HEK293 (cell line): ENCODE results near the gene LNP1.

Experiments used
- CTCF ChIA-PET: fragments of 350-600 bp; formaldehyde crosslinking; extraction: SDS; loops from one replicate; lab custom pipeline; 2021; ENCODE audit warnings: antibody characterized with exemption; lab: Yijun Ruan, JAX
- POLR2A ChIA-PET: fragments of 300-600 bp; formaldehyde crosslinking; extraction: SDS; loops from one replicate; lab custom pipeline; 2020; ENCODE audit warnings: antibody characterized with exemption, inconsistent platforms; lab: Yijun Ruan, JAX
- H3K27ac ChIP-seq: fragments of 200-500 bp; sonication (Bioruptor generic); 2 replicates; pipeline ENCODE4 v1.5.1; 2014; ENCODE audit warnings: low read depth, low read length, control low read depth, inconsistent platforms; ENCODE audit errors: extremely low read depth
- H3K36me3 ChIP-seq, 2 experiments: fragments of 200-500 bp in 1 of 2; sonication (Bioruptor generic) in 1 of 2; 1 replicate in 1 of 2; 2 replicates in 1 of 2; pipeline ENCODE4 v1.5.1; 2014 to 2017; ENCODE audit warnings: inconsistent platforms in 2 of 2, low read length in 2 of 2; ENCODE audit not compliant: control insufficient read depth in 2 of 2, insufficient read depth in 1 of 2
- H3K4me1 ChIP-seq: fragments of 200-500 bp; sonication (Bioruptor generic); 2 replicates; pipeline ENCODE4 v1.5.1; 2014; ENCODE audit warnings: mild to moderate bottlenecking, low read length, inconsistent platforms; ENCODE audit not compliant: control insufficient read depth, insufficient read depth
- H3K4me3 ChIP-seq: 2 replicates; pipeline ENCODE4 v1.5.1; 2011; ENCODE audit warnings: low read depth, mild to moderate bottlenecking, control low read depth, low read length, moderate library complexity
- H3K9me3 ChIP-seq: fragments of 200-500 bp; sonication (Bioruptor generic); 2 replicates; pipeline ENCODE4 v1.5.1; 2014; ENCODE audit warnings: low read depth, low read length, inconsistent platforms; ENCODE audit not compliant: control insufficient read depth, insufficient read depth
- HOXC10 ChIP-seq: sonication (generic); formaldehyde crosslinking; IDR thresholded peaks from 2 replicates; pipeline ENCODE4 v1.8.1; 2023; ENCODE audit warnings: mild to moderate bottlenecking, missing genetic modification reagents
- SCRT2 ChIP-seq: fragments of 450-650 bp; formaldehyde crosslinking; IDR thresholded peaks from 2 replicates; pipeline ENCODE4 v1.5.1; 2016; ENCODE audit warnings: missing biosample characterization, missing genetic modification characterization
- SETDB1 ChIP-seq: IDR thresholded peaks from one replicate; pipeline ENCODE4 v1.6.1; 2017; ENCODE audit warnings: mild to moderate bottlenecking, low read length, moderate library complexity, mixed read lengths; ENCODE audit not compliant: insufficient read length
- ZBTB20 ChIP-seq: fragments of 450-650 bp; formaldehyde crosslinking; IDR thresholded peaks from 2 replicates; pipeline ENCODE4 v1.5.1; 2016; ENCODE audit warnings: missing biosample characterization, missing genetic modification characterization
- ZBTB48 ChIP-seq: fragments of 450-650 bp; formaldehyde crosslinking; IDR thresholded peaks from 2 replicates; pipeline ENCODE4 v1.5.1; 2016; ENCODE audit warnings: missing biosample characterization, missing genetic modification characterization
- ZFHX2 ChIP-seq: fragments of 450-650 bp; formaldehyde crosslinking; conservative IDR thresholded peaks from 2 replicates; pipeline ENCODE4 v1.5.1; 2016; ENCODE audit warnings: missing biosample characterization, missing genetic modification characterization
- ZNF16 ChIP-seq: fragments of 450-650 bp; formaldehyde crosslinking; IDR thresholded peaks from 2 replicates; pipeline ENCODE4 v1.5.1; 2016; ENCODE audit warnings: low read depth, missing biosample characterization, missing genetic modification characterization
- ZNF24 ChIP-seq: fragments of 450-650 bp; formaldehyde crosslinking; IDR thresholded peaks from 2 replicates; pipeline ENCODE4 v1.5.1; 2016; ENCODE audit warnings: missing biosample characterization, missing genetic modification characterization
- ZNF266 ChIP-seq: fragments of 450-650 bp; formaldehyde crosslinking; IDR thresholded peaks from 2 replicates; pipeline ENCODE4 v1.5.1; 2016; ENCODE audit warnings: missing biosample characterization, missing genetic modification characterization, low read depth
- ZNF366 ChIP-seq: fragments of 450-650 bp; formaldehyde crosslinking; conservative IDR thresholded peaks from 2 replicates; pipeline ENCODE4 v1.5.1; 2016; ENCODE audit warnings: missing biosample characterization, missing genetic modification characterization
- ZNF391 ChIP-seq: fragments of 450-650 bp; formaldehyde crosslinking; IDR thresholded peaks from 2 replicates; pipeline ENCODE4 v1.5.1; 2016; ENCODE audit warnings: low read depth, missing biosample characterization, missing genetic modification characterization, borderline replicate concordance
- ZNF473 ChIP-seq: fragments of 450-650 bp; formaldehyde crosslinking; IDR thresholded peaks from 2 replicates; pipeline ENCODE4 v1.5.1; 2017; ENCODE audit warnings: missing biosample characterization, missing genetic modification characterization
- ZNF654 ChIP-seq: fragments of 450-650 bp; formaldehyde crosslinking; IDR thresholded peaks from 2 replicates; pipeline ENCODE4 v1.5.1; 2016; ENCODE audit warnings: low read depth, missing biosample characterization, missing genetic modification characterization
- ZNF670 ChIP-seq: fragments of 450-650 bp; formaldehyde crosslinking; IDR thresholded peaks from 2 replicates; pipeline ENCODE4 v1.5.1; 2016; ENCODE audit warnings: missing biosample characterization, missing genetic modification characterization, low read depth
- ZNF701 ChIP-seq: fragments of 450-650 bp; formaldehyde crosslinking; IDR thresholded peaks from 2 replicates; pipeline ENCODE4 v1.5.1; 2016; ENCODE audit warnings: missing biosample characterization, missing genetic modification characterization
- ZNF843 ChIP-seq: fragments of 450-650 bp; formaldehyde crosslinking; IDR thresholded peaks from 2 replicates; pipeline ENCODE4 v1.5.1; 2016; ENCODE audit warnings: missing biosample characterization, missing genetic modification characterization
- TF ChIP-seq, protein P1 (sequence below): fragments of 450-650 bp; formaldehyde crosslinking; IDR thresholded peaks from 2 replicates; pipeline ENCODE4 v1.5.1; 2016; ENCODE audit warnings: missing biosample characterization, missing genetic modification characterization, borderline replicate concordance
- TF ChIP-seq, protein P2 (sequence below): fragments of 450-650 bp; formaldehyde crosslinking; IDR thresholded peaks from 2 replicates; pipeline ENCODE4 v1.5.1; 2017; ENCODE audit warnings: missing biosample characterization, missing genetic modification characterization
- TF ChIP-seq, protein P3 (sequence below): fragments of 450-650 bp; formaldehyde crosslinking; IDR thresholded peaks from 2 replicates; pipeline ENCODE4 v1.5.1; 2016; ENCODE audit warnings: missing biosample characterization, missing genetic modification characterization
- TF ChIP-seq, protein P4 (sequence below): fragments of 450-650 bp; formaldehyde crosslinking; IDR thresholded peaks from 2 replicates; pipeline ENCODE4 v1.5.1; 2016; ENCODE audit warnings: missing biosample characterization, missing genetic modification characterization
- TF ChIP-seq, protein P5 (sequence below): fragments of 450-650 bp; IDR thresholded peaks from 2 replicates; pipeline ENCODE4 v1.5.1; 2018; ENCODE audit warnings: missing biosample characterization, mild to moderate bottlenecking, missing genetic modification characterization
- TF ChIP-seq, protein P6 (sequence below): fragments of 450-650 bp; formaldehyde crosslinking; IDR thresholded peaks from 2 replicates; pipeline ENCODE4 v1.5.1; 2016; ENCODE audit warnings: missing biosample characterization, missing genetic modification characterization, borderline replicate concordance
- TF ChIP-seq, protein P7 (sequence below): fragments of 450-650 bp; formaldehyde crosslinking; IDR thresholded peaks from 2 replicates; pipeline ENCODE4 v1.5.1; 2016; ENCODE audit warnings: missing biosample characterization, missing genetic modification characterization

Gene LNP1

DNA sequence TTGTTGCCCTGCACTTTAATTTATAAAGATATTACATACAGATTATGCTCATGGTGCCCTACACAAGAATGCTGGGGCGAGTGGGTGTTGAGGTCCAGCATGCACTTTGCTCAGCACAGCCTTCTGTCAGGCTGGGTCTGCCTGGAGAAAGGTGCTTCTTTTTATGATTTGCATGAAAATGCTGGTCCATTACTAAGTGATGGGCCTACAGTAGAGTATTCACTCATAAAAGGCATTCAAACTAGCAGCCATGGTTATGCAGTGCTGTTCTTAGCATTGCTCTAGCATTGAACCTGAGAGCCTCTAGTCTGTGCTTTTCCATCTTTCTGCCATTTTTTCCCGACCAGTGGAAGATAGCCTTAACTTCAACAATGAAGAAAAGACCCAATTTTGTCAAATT is 12.3 kb downstream of the LNP1 start (continued):
- TF ChIP-seq ZNF266 (tag by site-specific recombination), result no peak
- TF ChIP-seq ZNF670, result no peak

DNA sequence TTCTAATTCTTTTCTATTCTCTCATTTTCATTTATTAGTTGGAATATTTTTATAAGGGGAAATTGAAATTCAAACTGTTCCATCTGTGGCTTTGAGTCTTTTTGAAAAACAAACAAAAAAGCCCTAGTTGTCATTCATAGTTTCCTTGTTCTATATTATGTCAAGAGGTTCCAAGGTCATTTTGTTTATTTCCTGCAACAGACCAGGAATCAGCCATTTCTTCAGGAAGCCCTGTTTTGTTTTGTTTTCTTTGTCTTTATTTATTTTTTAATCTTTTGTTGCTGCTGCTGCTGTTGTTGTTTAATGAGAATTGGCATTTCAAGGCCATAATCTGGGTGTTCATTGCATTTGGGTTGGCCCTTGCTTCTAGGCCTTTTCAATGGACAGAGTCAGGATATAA is 14.8 kb downstream of the LNP1 start:
- POLR2A ChIA-PET, result no interaction called here
- Histone ChIP-seq H3K4me1 (no peaks in the 10 kb centered on the region), H3K36me3 (peaks cover 0 to 4% of the 10 kb centered on the region in 2 experiments; a peak in 1 of 3 replicates), H3K27ac (no peak overlapping the region), H3K4me3 (no peak overlapping the region), H3K9me3 (no peaks in the 10 kb centered on the region)
- no peak for TF ChIP-seq ZNF366 (tag by site-specific recombination)
- TF ChIP-seq, protein P1, sequence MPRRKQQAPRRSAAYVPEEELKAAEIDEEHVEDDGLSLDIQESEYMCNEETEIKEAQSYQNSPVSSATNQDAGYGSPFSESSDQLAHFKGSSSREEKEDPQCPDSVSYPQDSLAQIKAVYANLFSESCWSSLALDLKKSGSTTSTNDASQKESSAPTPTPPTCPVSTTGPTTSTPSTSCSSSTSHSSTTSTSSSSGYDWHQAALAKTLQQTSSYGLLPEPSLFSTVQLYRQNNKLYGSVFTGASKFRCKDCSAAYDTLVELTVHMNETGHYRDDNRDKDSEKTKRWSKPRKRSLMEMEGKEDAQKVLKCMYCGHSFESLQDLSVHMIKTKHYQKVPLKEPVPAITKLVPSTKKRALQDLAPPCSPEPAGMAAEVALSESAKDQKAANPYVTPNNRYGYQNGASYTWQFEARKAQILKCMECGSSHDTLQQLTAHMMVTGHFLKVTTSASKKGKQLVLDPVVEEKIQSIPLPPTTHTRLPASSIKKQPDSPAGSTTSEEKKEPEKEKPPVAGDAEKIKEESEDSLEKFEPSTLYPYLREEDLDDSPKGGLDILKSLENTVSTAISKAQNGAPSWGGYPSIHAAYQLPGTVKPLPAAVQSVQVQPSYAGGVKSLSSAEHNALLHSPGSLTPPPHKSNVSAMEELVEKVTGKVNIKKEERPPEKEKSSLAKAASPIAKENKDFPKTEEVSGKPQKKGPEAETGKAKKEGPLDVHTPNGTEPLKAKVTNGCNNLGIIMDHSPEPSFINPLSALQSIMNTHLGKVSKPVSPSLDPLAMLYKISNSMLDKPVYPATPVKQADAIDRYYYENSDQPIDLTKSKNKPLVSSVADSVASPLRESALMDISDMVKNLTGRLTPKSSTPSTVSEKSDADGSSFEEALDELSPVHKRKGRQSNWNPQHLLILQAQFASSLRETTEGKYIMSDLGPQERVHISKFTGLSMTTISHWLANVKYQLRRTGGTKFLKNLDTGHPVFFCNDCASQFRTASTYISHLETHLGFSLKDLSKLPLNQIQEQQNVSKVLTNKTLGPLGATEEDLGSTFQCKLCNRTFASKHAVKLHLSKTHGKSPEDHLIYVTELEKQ (tag by site-specific recombination), result no peak
- no peak for TF ChIP-seq ZNF473 (tag by site-specific recombination)
- CTCF ChIA-PET, result no interaction called here

DNA sequence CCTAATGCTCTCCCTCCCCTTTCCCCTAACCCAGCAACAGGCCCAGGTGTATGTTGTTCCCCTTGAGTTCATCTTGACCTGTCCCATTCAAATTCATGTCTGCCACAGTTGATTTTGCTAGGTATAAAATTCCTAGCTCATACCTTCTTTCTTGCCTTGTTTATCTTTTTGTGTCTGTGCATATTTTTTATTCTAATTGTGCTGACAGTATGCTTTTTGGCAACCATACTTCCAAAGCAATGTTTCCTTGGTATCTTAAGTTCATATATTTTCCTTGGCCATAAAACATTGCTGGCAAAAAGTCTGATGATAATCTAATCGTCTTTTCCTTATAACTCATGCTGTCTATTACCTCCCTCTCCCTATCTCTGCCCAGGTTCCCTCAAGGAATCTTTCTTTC is 15.5 kb downstream of the LNP1 start:
- CTCF ChIA-PET, result no interaction called here
- POLR2A ChIA-PET, result no interaction called here
- no peaks in the 10 kb centered on the region for H3K4me1 ChIP-seq
- no peak overlapping the region for H3K4me3 ChIP-seq
- H3K27ac ChIP-seq, result no peak overlapping the region
- no peaks in the 10 kb centered on the region for H3K9me3 ChIP-seq
- peaks cover 0 to 4% of the 10 kb centered on the region in 2 experiments; a peak in 1 of 3 replicates for H3K36me3 ChIP-seq
- no peak for TF ChIP-seq ZNF654 (tag by site-specific recombination)
- no peak for TF ChIP-seq ZBTB20 (tag by site-specific recombination)
- TF ChIP-seq, protein P2, sequence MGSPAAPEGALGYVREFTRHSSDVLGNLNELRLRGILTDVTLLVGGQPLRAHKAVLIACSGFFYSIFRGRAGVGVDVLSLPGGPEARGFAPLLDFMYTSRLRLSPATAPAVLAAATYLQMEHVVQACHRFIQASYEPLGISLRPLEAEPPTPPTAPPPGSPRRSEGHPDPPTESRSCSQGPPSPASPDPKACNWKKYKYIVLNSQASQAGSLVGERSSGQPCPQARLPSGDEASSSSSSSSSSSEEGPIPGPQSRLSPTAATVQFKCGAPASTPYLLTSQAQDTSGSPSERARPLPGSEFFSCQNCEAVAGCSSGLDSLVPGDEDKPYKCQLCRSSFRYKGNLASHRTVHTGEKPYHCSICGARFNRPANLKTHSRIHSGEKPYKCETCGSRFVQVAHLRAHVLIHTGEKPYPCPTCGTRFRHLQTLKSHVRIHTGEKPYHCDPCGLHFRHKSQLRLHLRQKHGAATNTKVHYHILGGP (tag by site-specific recombination), result no peak
- TF ChIP-seq, protein P3, sequence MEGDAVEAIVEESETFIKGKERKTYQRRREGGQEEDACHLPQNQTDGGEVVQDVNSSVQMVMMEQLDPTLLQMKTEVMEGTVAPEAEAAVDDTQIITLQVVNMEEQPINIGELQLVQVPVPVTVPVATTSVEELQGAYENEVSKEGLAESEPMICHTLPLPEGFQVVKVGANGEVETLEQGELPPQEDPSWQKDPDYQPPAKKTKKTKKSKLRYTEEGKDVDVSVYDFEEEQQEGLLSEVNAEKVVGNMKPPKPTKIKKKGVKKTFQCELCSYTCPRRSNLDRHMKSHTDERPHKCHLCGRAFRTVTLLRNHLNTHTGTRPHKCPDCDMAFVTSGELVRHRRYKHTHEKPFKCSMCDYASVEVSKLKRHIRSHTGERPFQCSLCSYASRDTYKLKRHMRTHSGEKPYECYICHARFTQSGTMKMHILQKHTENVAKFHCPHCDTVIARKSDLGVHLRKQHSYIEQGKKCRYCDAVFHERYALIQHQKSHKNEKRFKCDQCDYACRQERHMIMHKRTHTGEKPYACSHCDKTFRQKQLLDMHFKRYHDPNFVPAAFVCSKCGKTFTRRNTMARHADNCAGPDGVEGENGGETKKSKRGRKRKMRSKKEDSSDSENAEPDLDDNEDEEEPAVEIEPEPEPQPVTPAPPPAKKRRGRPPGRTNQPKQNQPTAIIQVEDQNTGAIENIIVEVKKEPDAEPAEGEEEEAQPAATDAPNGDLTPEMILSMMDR, result no peak
- TF ChIP-seq ZBTB48 (tag by site-specific recombination), result no peak
- no peak for TF ChIP-seq ZNF701 (tag by site-specific recombination)
- TF ChIP-seq, protein P4, sequence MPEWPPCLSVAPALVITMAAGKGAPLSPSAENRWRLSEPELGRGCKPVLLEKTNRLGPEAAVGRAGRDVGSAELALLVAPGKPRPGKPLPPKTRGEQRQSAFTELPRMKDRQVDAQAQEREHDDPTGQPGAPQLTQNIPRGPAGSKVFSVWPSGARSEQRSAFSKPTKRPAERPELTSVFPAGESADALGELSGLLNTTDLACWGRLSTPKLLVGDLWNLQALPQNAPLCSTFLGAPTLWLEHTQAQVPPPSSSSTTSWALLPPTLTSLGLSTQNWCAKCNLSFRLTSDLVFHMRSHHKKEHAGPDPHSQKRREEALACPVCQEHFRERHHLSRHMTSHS (tag by site-specific recombination), result no peak
- TF ChIP-seq, protein P5, sequence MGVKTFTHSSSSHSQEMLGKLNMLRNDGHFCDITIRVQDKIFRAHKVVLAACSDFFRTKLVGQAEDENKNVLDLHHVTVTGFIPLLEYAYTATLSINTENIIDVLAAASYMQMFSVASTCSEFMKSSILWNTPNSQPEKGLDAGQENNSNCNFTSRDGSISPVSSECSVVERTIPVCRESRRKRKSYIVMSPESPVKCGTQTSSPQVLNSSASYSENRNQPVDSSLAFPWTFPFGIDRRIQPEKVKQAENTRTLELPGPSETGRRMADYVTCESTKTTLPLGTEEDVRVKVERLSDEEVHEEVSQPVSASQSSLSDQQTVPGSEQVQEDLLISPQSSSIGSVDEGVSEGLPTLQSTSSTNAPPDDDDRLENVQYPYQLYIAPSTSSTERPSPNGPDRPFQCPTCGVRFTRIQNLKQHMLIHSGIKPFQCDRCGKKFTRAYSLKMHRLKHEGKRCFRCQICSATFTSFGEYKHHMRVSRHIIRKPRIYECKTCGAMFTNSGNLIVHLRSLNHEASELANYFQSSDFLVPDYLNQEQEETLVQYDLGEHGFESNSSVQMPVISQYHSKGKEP, result no peak
- TF ChIP-seq ZNF16 (tag by site-specific recombination), result no peak
- TF ChIP-seq HOXC10 (CRISPR knock-in tag), result no peak
- TF ChIP-seq, protein P6, sequence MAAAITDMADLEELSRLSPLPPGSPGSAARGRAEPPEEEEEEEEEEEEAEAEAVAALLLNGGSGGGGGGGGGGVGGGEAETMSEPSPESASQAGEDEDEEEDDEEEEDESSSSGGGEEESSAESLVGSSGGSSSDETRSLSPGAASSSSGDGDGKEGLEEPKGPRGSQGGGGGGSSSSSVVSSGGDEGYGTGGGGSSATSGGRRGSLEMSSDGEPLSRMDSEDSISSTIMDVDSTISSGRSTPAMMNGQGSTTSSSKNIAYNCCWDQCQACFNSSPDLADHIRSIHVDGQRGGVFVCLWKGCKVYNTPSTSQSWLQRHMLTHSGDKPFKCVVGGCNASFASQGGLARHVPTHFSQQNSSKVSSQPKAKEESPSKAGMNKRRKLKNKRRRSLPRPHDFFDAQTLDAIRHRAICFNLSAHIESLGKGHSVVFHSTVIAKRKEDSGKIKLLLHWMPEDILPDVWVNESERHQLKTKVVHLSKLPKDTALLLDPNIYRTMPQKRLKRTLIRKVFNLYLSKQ, result no peak
- no peak for TF ChIP-seq ZNF391 (tag by site-specific recombination)
- no peak for TF ChIP-seq ZFHX2 (tag by site-specific recombination)
- no peak for TF ChIP-seq ZNF843 (tag by site-specific recombination)
- TF ChIP-seq SCRT2 (tag by site-specific recombination), result no peak
- TF ChIP-seq ZNF24 (tag by site-specific recombination), result no peak
- TF ChIP-seq, protein P7, sequence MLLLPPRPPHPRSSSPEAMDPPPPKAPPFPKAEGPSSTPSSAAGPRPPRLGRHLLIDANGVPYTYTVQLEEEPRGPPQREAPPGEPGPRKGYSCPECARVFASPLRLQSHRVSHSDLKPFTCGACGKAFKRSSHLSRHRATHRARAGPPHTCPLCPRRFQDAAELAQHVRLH (tag by site-specific recombination), result no peak
- no peak for TF ChIP-seq SETDB1
